ENCODE measurements around the gene CAMK1G.
A peak's percentile ranks its signal among the peaks of the same experiment; 100 is the strongest.

CAMK1G gene

DNA sequence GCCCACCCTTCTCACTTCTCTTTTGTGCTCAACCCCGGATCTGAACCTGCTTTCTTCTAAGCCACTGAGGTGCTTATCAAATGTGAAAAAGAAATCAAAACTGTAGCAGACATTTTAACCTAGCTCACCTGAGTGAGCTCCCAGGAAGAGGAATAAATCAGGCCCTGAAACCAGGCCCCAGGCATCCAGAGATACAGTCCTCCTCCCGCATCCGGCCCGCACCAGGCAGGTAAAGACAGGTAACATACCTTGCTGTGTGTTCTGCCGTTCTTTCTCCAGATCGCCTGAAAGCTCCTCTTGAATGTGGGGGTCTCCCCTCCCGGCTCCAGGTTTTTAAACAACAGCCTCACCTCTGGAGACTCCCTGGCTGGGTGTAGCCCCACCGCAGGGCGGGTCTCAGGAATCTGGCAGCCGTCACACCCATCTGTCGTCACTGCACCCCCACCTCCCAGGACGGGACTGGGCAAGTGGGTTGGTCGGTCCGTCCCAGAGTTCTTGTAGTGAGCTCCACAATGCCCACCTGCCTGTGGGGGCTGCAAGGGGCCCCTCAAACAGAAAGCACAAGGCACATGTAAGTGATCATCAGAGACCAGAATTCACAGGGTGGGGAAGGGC is 68.7 kb downstream of the CAMK1G start, which contains the start of gene LAMB3:
LAMB3 (minus strand) TSS at position 305 of the 615 bp plus-strand sequence. CDS start 1,481 bp downstream, outside the sequence.
- no peak for DNase-seq

DNA sequence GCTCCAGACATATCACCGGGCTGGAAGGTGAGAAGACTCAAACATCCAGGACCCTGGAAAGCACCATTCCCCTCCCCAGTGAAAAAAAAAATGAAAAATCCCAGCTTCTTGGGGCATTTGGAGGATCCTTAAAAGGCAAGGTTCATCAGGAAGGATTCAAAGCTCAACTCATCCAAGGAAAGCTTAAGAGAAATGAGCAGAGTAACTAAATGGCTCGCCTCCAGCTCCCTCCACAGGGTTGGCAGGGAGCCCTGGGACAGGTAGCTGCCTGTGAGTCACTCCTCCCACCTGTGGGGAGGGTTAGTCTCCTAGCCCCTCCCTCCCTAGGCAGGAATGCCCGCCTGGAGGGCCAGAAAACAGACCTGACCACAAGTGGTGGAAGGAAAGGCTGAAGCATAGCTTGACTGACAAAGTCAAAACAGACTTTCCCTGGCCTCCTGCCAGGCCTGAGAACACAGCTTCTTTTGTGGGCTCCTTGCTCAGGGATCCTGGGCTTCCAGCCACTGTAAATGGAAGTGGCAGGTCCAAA is 69.4 kb downstream of the CAMK1G start:
- intact Hi-C loops (cut with DNase I), result no loop called here
- peak; percentile 68 to 96 (median 88) for DNase-seq

More for the DNA sequence above, 68.7 kb downstream of the CAMK1G start, which contains the start of gene LAMB3:
- intact Hi-C loops (cut with DNase I), result no loop called here

DNA sequence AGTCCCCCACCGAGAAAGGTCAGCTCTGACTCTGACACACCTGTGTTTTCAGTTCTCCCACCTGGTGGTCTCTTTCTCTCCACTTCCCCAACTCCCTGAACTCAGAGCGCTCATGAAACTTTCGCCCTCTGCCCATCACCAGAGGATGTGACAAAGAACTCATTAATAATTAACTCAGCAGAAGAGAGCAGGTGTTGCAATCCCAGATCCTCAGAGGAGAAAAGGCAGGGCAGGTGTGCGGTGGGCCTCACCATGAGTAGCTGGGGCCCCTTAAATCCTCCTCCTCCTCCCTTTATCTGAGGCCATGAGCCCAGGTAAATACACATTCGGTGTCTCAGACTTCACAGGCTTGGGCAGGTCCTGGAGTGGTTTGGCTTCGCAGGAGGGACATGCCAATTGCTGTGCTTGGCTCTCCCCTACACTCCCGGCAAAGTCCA is 70.4 kb downstream of the CAMK1G start:
- intact Hi-C loops (cut with DNase I), result no loop called here
- no peak for DNase-seq

DNA sequence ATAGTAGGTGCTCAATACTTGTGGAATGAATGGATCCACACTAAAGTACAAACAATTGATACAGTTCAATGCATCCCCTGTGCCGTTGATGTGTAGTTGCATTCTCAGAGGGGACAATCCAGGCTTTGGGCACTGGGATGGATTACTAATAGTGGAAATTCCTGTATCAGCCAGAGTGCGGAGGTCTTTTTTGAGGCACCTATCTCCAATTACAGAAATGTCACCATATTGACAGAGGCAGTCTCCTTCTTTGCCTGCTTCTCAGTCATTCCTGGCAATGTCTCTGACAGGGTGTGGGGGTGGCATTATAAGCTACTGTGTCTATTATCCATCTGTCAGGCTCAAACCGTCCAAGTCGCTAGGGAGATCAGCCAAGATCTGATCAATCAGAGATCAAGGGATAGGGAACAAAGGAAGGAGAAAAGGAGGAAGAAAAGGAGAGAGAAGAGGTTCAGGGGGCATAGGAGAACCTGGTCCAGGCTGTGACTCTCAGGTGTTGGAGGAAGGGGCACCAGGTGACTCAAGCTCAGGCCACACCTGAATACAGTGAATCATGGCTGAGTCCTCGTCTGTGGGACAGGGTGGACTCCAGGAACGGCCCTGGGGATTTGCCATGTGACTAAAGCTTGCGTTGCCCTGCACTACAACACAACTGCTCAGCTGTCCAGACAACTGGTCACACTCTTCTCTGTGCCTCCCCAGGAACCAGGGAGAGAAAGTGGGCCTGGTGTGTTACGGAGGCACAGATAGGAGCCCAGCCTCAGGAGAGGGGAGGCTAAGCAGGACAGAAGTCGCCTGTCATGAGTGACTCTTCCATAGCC is 72.1 kb downstream of the CAMK1G start:
- intact Hi-C loops (cut with DNase I), result no loop called here
- no peak for DNase-seq

DNA sequence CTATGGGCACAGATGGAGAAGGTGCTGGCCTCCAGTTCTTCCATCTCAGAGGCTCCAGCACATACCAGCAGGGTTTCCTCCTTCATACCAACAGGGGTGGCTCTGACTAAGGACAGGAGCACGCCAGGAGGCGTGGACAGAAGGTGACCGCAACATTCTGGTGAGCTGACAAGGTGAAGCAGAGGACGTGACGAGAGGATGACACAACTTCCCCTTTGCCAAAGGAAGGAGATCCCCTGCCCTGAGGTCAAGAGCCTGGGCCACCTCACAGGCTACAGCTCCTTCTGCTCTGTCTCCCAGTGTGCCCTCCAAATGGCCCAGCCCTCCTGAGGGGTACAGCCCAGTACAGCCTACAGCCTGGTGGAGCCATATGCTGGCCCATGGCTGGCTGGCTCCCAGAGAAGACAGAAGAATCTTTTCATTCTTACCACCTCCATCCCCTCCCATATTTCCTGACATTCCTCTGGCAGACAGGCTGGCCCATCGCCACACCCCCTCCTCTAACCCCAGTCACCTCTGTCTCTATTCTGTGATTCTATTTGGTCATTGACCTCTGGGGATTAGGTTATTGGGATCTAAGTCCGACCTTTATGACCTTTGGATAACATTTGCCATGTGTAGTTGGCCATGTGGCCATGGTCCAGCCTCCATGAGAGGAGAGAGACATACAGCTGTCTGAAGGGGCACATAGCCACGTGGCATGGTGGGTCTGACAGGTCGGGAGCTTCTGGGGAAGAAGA is 73.8 kb downstream of the CAMK1G start:
- no peak for DNase-seq
- intact Hi-C loops (cut with DNase I), result no loop called here

DNA sequence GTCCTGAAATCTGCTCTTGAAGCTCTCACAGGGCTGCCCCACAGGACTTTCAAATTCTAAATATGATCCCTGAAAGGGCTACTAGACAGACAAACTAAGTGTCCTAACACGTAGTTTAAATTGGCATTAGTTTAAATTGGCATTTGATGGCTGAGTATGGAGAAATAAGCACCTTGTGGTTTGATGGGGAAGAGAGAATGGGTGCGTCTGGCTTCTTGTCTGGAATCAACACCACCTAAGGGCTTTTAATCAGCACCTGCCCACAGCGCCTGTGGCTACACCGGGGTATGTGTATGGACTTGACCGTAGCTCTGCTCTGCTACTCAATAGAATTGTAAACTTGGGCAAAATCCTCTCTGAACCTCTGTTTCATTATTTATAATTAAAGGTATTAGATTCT is 74.4 kb downstream of the CAMK1G start:
- no peak for DNase-seq
- intact Hi-C loops (cut with DNase I), result no loop called here

DNA sequence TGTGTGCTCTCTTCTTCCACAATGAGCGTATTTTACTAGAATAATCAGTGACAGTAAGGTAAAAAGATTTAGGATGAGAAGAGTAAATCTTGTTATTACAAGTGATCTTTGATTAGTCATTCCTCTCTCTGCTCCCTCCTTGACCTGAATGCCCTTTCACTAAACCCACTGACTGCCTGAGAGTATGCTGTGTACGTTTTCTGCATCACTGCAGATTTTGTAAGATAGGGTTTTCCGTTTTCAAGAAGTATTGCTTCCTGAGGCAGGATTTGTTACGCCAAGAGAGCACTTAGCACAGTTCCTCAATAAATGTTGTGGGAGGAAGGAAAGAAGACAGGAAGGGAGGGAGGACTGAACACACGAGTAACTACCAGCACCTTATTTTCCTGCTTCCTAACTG is 76.4 kb downstream of the CAMK1G start:
- DNase-seq, result no peak
- intact Hi-C loops (cut with DNase I), result no loop called here

DNA sequence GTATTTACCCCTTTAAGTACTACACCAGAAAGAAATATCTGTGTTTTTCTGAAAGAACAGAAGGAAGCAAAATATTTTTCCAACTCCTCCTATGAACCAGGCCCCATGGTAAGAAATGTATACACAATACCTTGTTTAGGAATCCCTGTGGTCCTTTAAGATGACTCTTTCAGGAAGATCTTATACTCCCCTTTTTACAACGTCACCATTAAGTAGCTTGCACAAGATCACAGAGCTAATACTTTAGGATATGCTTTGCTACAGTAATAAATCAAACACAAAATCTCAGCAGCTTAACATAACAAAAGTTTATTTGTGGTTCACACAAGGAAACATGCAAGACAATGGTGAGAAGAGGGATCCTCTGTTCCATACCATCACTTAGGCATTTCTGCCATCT is 77.6 kb downstream of the CAMK1G start:
- intact Hi-C loops (cut with DNase I), result no loop called here
- DNase-seq, result no peak

DNA sequence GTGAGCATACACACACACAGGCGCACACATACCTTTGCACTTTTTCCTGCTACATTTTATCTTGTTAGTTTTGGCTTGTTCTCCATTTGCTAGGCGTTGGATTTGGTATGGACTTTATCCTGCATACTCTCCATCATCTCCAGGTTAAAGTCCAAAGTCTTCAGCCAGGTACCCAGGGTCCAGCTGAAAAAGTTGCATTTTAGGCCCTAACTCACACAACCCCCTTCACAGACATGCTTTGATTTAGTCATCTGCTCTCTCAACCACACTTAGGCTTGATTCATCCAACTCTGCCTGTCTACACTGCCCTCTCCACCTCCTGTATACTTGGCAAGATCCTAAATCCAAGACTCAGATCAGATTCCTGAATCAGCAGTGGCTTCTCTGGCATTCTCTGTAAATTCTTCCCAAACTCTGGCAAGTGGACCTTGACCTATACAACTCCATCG is 79.4 kb downstream of the CAMK1G start:
- no peak for DNase-seq
- intact Hi-C loops (cut with DNase I), result no loop called here

Measured in posterior cingulate gyrus (tissue), 11 donors.